GM18873 (cell line): ENCODE results near the gene PCNX1.
"Not testable (repeated sequence)": the region's sequence is repeated elsewhere in the genome, so short reads cannot be mapped to it uniquely, and the experiment has no call there.

Experiments
- ATAC-seq: cut with Tn5 transposase; IDR thresholded peaks from one replicate; pipeline ENCODE4 v1.9.1; 2021; ENCODE audit warnings: mild to moderate bottlenecking, moderate library complexity, moderate number of reproducible peaks; ENCODE audit not compliant: unreplicated experiment, low FRiP score

The PCNX1 gene

GRCh38 chr14:71061458-71061857, 154.2 kb downstream of the PCNX1 start:
- no peak for ATAC-seq

- no peak for ATAC-seq
These were observed 155.5 kb downstream of the PCNX1 start for GRCh38 chr14:71062581-71063303.

- no peak for ATAC-seq
These were observed 156.1 kb downstream of the PCNX1 start for GRCh38 chr14:71063351-71063750.

- ATAC-seq: not testable (repeated sequence)
These were observed 157.5 kb downstream of the PCNX1 start for GRCh38 chr14:71064747-71065146.

GRCh38 chr14:71070169-71070568, 162.9 kb downstream of the PCNX1 start:
- no peak for ATAC-seq

GRCh38 chr14:71071042-71071441, 163.8 kb downstream of the PCNX1 start:
- no peak for ATAC-seq

- ATAC-seq: no peak
These were observed 169.3 kb downstream of the PCNX1 start for GRCh38 chr14:71076462-71077092.

- ATAC-seq: no peak
These were observed 171.2 kb downstream of the PCNX1 start for GRCh38 chr14:71078500-71078899.

- no peak for ATAC-seq
These were observed 179.3 kb downstream of the PCNX1 start for GRCh38 chr14:71086567-71086966.

- no peak for ATAC-seq
These were observed 182.7 kb downstream of the PCNX1 start for GRCh38 chr14:71089971-71090370.

- no peak for ATAC-seq
These were observed 187.5 kb downstream of the PCNX1 start for GRCh38 chr14:71094722-71095121.

GRCh38 chr14:71096947-71097346, 189.7 kb downstream of the PCNX1 start:
- ATAC-seq: no peak

GRCh38 chr14:71103662-71104484, 196.6 kb downstream of the PCNX1 start:
- no peak for ATAC-seq

GRCh38 chr14:71105177-71105576, 197.9 kb downstream of the PCNX1 start:
- no peak for ATAC-seq

GRCh38 chr14:71107921-71108320, 200.7 kb downstream of the PCNX1 start:
- ATAC-seq: no peak

GRCh38 chr14:71108398-71109119, 201.3 kb downstream of the PCNX1 start:
- no peak for ATAC-seq

- ATAC-seq: no peak
These were observed 206.1 kb downstream of the PCNX1 start for GRCh38 chr14:71113376-71113775.

- no peak for ATAC-seq
These were observed 207.3 kb downstream of the PCNX1 start for GRCh38 chr14:71114565-71114964.

- no peak for ATAC-seq
These were observed 208.0 kb downstream of the PCNX1 start for GRCh38 chr14:71115306-71115705.

GRCh38 chr14:71115821-71116567, 208.7 kb downstream of the PCNX1 start:
- no peak for ATAC-seq
